GM12878 (cell line): ENCODE data around the gene CDH5. TPM values are rescaled to one million over a fixed set of nuclear protein-coding genes. Genes with fewer than 3 reads are reported as not detected.

Source experiments
- ATAC-seq: fragments of 200-7000 bp; cut with Tn5 transposase; 3 replicates; pipeline ENCODE4 v1.9.1; 2020; ENCODE audit warnings: mild to moderate bottlenecking, moderate library complexity
- BruUV-seq: library from RNA; stranded (reverse); fragments of 400-500 nt; replicated peaks from 2 replicates; lab custom pipeline; 2021; lab: Mats Ljungman, UMichigan
- CTCF ChIA-PET: fragments of 300-600 bp; sonication (Branson Sonifier 250); formaldehyde crosslinking; extraction: SDS; loops from one replicate; lab custom pipeline; 2021; ENCODE audit warnings: inconsistent platforms; lab: Yijun Ruan, JAX
- POLR2A ChIA-PET: fragments of 350-600 bp; formaldehyde crosslinking; extraction: SDS; loops from one replicate; lab custom pipeline; 2021; ENCODE audit warnings: inconsistent platforms; lab: Charles Lee
- RAD21 ChIA-PET: fragments of 300-600 bp; sonication (Branson Sonifier 250); formaldehyde crosslinking; loops from one replicate; lab custom pipeline; 2023; ENCODE audit warnings: antibody characterized with exemption; ENCODE audit not compliant: unreplicated experiment; lab: Charles Lee
- SMC1A ChIA-PET: fragments of 300-600 bp; sonication (Branson Sonifier 250); formaldehyde crosslinking; loops from one replicate; lab custom pipeline; 2023; ENCODE audit not compliant: unreplicated experiment, uncharacterized antibody; lab: Charles Lee
- DNase-seq: peaks from one replicate; pipeline ENCODE4 v3.0.0-alpha.2; 2011; ENCODE audit warnings: low read depth, low spot score
- FAIRE-seq: peaks from 3 replicates; lab custom pipeline; 2011; peaks lifted over from hg19 to GRCh38; lab: Jason Lieb, UNC
- H2AFZ ChIP-seq: 2 replicates; pipeline ENCODE4 v1.6.0; 2011; ENCODE audit warnings: low read depth, low read length, control low read depth; ENCODE audit not compliant: control insufficient read depth
- H3K27ac ChIP-seq: 2 replicates; pipeline ENCODE4 v1.5.1; 2011; ENCODE audit warnings: control low read depth; ENCODE audit not compliant: control insufficient read depth, insufficient read depth
- H3K27me3 ChIP-seq, 2 experiments: replicated peaks in 1 of 2; 2 replicates each; pipeline versions ENCODE4 v1.6.0 to v1.6.1; 2011; ENCODE audit warnings: low read length in 1 of 2; ENCODE audit not compliant: control insufficient read depth in 2 of 2, insufficient read depth in 2 of 2
- H3K36me3 ChIP-seq, 2 experiments: 2 replicates each; pipeline ENCODE4 v1.5.1; 2011; ENCODE audit warnings: low read length in 1 of 2; ENCODE audit not compliant: control insufficient read depth in 2 of 2, insufficient read depth in 2 of 2
- H3K4me1 ChIP-seq: 2 replicates; pipeline ENCODE4 v1.6.1; 2011; ENCODE audit warnings: mild to moderate bottlenecking, low read length, moderate library complexity, mixed read lengths; ENCODE audit not compliant: control insufficient read depth, insufficient read depth
- H3K4me2 ChIP-seq: 2 replicates; pipeline ENCODE4 v1.6.0; 2011; ENCODE audit warnings: control low read depth; ENCODE audit not compliant: control insufficient read depth, insufficient read depth
- H3K4me3 ChIP-seq: fragments of 200-600 bp; sonication (generic); 2 replicates; pipeline ENCODE4 v1.5.1; 2016
- H3K79me2 ChIP-seq: 2 replicates; pipeline ENCODE4 v1.6.0; 2011; ENCODE audit warnings: low read length; ENCODE audit not compliant: control insufficient read depth, insufficient read depth
- H3K9ac ChIP-seq: 2 replicates; pipeline ENCODE4 v1.8.0; 2011; ENCODE audit warnings: low read length, control low read depth, mixed read lengths; ENCODE audit not compliant: control insufficient read depth, insufficient read depth
- H3K9me3 ChIP-seq: replicated peaks from 3 replicates; pipeline ENCODE4 v1.5.1; 2011; ENCODE audit warnings: mild to moderate bottlenecking, low read length; ENCODE audit not compliant: control insufficient read depth, insufficient read depth
- H4K20me1 ChIP-seq: 2 replicates; pipeline ENCODE4 v1.6.0; 2011; ENCODE audit not compliant: control insufficient read depth, insufficient read depth
- BCL11A ChIP-seq: IDR thresholded peaks from 2 replicates; pipeline ENCODE4 v1.6.1; 2011; ENCODE audit warnings: low read depth, low read length
- EGR1 ChIP-seq, 2 experiments: IDR thresholded peaks; 1 replicate in 1 of 2; 2 replicates in 1 of 2; pipeline ENCODE4 v1.6.1; 2011 to 2012; ENCODE audit warnings: low read depth in 2 of 2, low read length in 2 of 2, borderline replicate concordance in 1 of 2, mild to moderate bottlenecking in 1 of 2, moderate library complexity in 1 of 2
- NBN ChIP-seq: fragments of 450-650 bp; IDR thresholded peaks from 2 replicates; pipeline ENCODE4 v1.6.1; 2016
- WRNIP1 ChIP-seq: IDR thresholded peaks from 2 replicates; pipeline ENCODE4 v1.6.1; 2011; ENCODE audit warnings: low read depth, low read length, improper control_type of control experiment, borderline replicate concordance
- WGBS: methylation state at CpG from one replicate; pipeline ENCODE4 v1.1.6; 2016; ENCODE audit warnings: low lambda C conversion rate; ENCODE audit not compliant: insufficient replicate concordance, insufficient coverage; ENCODE audit errors: missing lambda C conversion rate; 5-methylcytosine and 5-hydroxymethylcytosine counted together
- in situ Hi-C: fragments of 300-500 bp; cut with MboI; formaldehyde crosslinking; loops from 9 replicates; pipeline ENCODE4 v1.14.3; 2018; ENCODE audit warnings: mixed read lengths
- intact Hi-C: fragments of 100-400 bp; cut with micrococcal nuclease; formaldehyde crosslinking; loops from one replicate; pipeline ENCODE4 v1.14.2; 2022; ENCODE audit not compliant: unreplicated experiment
- polyA plus RNA-seq, 11 experiments: library from polyadenylated mRNA; depleted of rRNA in 4 of 11; unstranded in 6 of 11; stranded (reverse) in 5 of 11; fragments of >200 nt; fragmentation: Nextera tagmentation in 4 of 11; fragmentation: Illumina TruSeq in 1 of 11; extraction: Ambion mirVana in 4 of 11; extraction: Trizol in 1 of 11; gene quantifications; 1 replicate in 1 of 11; 2 replicates in 10 of 11; pipeline versions ENCODE4 v1.2.1 to v1.2.3, GENCODE V29; 2011 to 2016; ENCODE audit warnings: inconsistent platforms in 2 of 11, missing spikeins in 2 of 11, low read depth in 1 of 11
- total RNA-seq, 4 experiments: library from RNA; depleted of rRNA in 3 of 4; stranded (reverse); fragments of >200 nt in 3 of 4; fragmentation: Illumina TruSeq in 1 of 4; extraction: Trizol in 1 of 4; gene quantifications; 2 replicates each; pipeline versions ENCODE4 v1.2.1 to v1.2.3, GENCODE V29; 2013 to 2021

The CDH5 gene
- total and polyA plus RNA-seq, 10 of the 15 experiments (the other 5 are each of a cell fraction or from before 2014, with no cell fraction given) = not detected

DNA sequence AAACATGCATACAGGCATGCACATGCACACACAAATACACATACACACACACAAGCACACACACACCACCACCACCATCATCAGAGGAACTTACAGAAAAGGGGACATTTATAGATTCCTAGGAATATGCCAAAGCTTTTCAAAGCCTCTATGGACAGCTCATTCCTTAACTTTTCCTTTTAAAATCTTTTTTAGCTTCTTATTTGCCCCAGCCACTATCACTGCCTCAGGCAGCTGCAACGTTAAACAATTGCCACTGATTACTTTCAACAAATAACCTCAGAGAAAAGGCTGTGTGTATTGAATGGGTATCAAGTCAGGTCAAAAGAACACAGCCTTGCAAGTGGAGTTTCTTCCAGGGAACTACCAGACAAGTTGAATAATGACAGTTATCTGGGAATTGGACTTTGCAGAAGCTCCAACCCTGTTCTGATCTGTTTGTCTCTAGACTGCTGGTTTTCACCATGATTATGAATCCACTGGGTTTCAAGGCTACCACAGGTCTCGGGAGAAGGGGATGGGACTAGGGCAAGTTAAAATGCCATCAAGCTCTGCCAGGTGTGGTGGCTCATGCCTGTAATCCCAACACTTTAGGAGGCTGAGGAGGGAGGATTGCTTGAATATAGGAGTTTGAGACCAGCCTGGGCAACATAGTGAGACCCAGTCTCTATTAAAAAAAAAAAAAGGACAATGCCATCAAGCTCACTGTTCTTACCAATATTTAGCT, 38.7 kb downstream of the CDH5 start:
- 2% methylated on average over 2 of the region's 2 CpGs for WGBS
- no peaks in the 10 kb centered on the region for H3K36me3 ChIP-seq
- H3K4me3 ChIP-seq = no peak overlapping the region
- H3K9me3 ChIP-seq = no peaks in the 10 kb centered on the region; the same call in 2 of the 3 replicates
- ChIA-PET SMC1A (interaction anchor here (1.1 to 5.3 kb wide), 6 partner anchors 70 to 346 kb away, joined by 3 to 36 read pairs (median 8); partner anchors contain the start of gene DYNC1LI2), CTCF (interaction anchor here (0.7 to 7.2 kb wide), 24 partner anchors 9 to 463 kb away, joined by 3 to 118 read pairs (median 4); partner anchors contain the start of gene NAE1)
- H3K27ac ChIP-seq = no peak overlapping the region
- in situ Hi-C loops = loop anchor here (5.0 kb wide), 4 partner anchors 72 to 462 kb away; no protein-coding TSS in a partner anchor
- peaks cover 4% of the 10 kb centered on the region; the same call in 1 of the 2 replicates for H3K4me1 ChIP-seq
- no peak for TF ChIP-seq EGR1 (IDR thresholded peaks at IDR 0.05; ENCODE audit: borderline replicate concordance in 1 of 2, low read depth in 2 of 2, low read length in 2 of 2)
- no peak for TF ChIP-seq NBN
- TF ChIP-seq BCL11A = no peak
- no peak for TF ChIP-seq WRNIP1
- TF ChIP-seq, all 136 proteins: peak for 0
- Histone ChIP-seq H3K9ac (no peak overlapping the region), H3K27me3 (peaks cover 2 to 4% of the 10 kb centered on the region in 2 experiments; a peak in 3 of 4 replicates), H3K79me2 (no peaks in the 10 kb centered on the region), H3K4me2 (no peak overlapping the region), H2AFZ (no peak overlapping the region), H4K20me1 (no peaks in the 10 kb centered on the region)
- no peak for FAIRE-seq
- no TSS peak for BruUV-seq
- intact Hi-C loops = loop anchor here (5.0 kb wide), 3 partner anchors 257 to 462 kb away; no protein-coding TSS in a partner anchor
- DNase-seq = no peak
- ChIA-PET RAD21 (interaction anchor here (1.1 to 5.9 kb wide), 7 partner anchors 72 to 462 kb away, joined by 3 to 51 read pairs (median 4); no protein-coding TSS in a partner anchor), POLR2A (no interaction called here)
- no peak for ATAC-seq
